ENCODE data around the gene ZBP1.

- TF ChIP-seq CTCF (IDR thresholded peaks at IDR 0.05) (no peak), POLR2A (IDR thresholded peaks at IDR 0.05) (no peak)
Measured at GRCh38 chr20:57588596-57588995, 31.6 kb downstream of the ZBP1 start.
